BE2C (cell line): ENCODE results near the gene CCDC57.

Source experiments
- DNase-seq: peaks from one replicate; pipeline ENCODE4 v3.0.0-alpha.2; 2020
- H3K27me3 ChIP-seq: fragments of 250-450 bp; sonication (Bioruptor Pico); 2 replicates; pipeline ENCODE4 v1.5.1; 2020; ENCODE audit warnings: mild to moderate bottlenecking
- H3K36me3 ChIP-seq: fragments of 250-450 bp; sonication (Bioruptor Pico); 2 replicates; pipeline ENCODE4 v1.5.1; 2020; ENCODE audit warnings: mild to moderate bottlenecking
- H3K4me1 ChIP-seq: fragments of 250-450 bp; sonication (Bioruptor Pico); 2 replicates; pipeline ENCODE4 v1.5.1; 2020
- H3K4me3 ChIP-seq: 2 replicates; pipeline ENCODE4 v1.5.1; 2011; ENCODE audit warnings: low read depth, low read length
- H3K9me3 ChIP-seq: fragments of 250-450 bp; sonication (Bioruptor Pico); 2 replicates; pipeline ENCODE4 v1.5.1; 2020
- TF ChIP-seq, protein P1 (sequence below): IDR thresholded peaks from 2 replicates; pipeline ENCODE4 v1.5.1; 2012; ENCODE audit warnings: mild to moderate bottlenecking, low read depth, low read length

Gene CCDC57

DNA sequence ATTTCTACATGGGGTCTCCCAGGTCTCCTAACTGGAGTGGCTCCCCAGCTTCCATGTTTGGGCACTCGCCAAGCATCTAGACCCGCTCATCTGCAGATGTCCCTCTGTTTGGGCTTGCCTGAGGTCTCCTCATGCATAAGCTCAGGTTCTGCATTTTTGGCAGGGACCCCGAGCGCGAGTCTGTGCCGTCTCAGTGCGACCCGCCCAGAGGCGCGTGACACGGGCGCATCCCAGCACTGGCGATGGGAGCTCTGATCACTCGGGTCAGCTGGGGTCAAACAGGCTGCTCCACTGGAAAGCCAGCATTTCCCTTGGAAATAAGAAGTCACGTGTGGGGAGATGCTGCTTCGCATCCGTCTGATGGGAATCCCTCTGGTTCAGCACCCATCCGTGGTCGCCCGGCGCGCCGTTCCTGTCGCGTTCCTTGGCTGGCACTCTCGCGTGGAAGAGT is 57.7 kb downstream of the CCDC57 start:
- TF ChIP-seq, protein P1, sequence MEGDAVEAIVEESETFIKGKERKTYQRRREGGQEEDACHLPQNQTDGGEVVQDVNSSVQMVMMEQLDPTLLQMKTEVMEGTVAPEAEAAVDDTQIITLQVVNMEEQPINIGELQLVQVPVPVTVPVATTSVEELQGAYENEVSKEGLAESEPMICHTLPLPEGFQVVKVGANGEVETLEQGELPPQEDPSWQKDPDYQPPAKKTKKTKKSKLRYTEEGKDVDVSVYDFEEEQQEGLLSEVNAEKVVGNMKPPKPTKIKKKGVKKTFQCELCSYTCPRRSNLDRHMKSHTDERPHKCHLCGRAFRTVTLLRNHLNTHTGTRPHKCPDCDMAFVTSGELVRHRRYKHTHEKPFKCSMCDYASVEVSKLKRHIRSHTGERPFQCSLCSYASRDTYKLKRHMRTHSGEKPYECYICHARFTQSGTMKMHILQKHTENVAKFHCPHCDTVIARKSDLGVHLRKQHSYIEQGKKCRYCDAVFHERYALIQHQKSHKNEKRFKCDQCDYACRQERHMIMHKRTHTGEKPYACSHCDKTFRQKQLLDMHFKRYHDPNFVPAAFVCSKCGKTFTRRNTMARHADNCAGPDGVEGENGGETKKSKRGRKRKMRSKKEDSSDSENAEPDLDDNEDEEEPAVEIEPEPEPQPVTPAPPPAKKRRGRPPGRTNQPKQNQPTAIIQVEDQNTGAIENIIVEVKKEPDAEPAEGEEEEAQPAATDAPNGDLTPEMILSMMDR: no peak
- no peak overlapping the region for H3K4me3 ChIP-seq

DNA sequence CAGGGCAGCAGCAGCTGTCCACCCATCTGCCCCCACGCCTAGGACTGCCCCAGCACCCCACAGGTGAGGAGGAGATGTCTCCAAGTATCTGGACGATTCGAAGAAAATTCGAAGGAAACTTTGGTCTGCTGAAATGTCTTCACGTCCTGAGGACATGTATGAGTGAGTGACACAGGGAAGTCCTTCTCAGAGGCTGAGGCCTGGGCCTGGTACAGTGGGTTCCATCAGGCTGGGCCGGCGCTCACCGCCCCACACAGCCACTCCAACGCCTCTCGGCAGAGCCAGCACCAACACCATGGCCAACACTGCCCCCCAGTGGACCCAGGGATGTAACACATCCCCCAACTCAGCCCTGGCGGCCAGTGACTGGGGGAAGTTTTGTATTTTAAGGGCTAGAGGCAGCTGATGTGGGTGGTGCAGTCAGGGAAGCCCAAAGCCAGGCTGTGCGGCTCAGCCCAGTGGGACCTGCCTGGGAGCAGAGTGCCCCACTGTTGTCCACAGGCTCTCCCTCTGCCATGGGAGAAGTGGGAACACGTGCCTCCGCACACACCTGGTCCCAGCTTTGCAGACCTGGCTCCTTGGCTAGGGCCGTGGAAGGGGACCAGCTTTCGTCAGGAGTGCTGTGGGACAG is 58.8 kb downstream of the CCDC57 start:
- Histone ChIP-seq H3K27me3 (no peaks in the 10 kb centered on the region), H3K36me3 (peaks cover 4% of the 10 kb centered on the region; the same call in 1 of the 2 replicates), H3K4me1 (no peaks in the 10 kb centered on the region), H3K4me3 (no peak overlapping the region), H3K9me3 (no peaks in the 10 kb centered on the region)
- TF ChIP-seq, protein P1: peak; percentile 92
- DNase-seq: peak; percentile 87

More for the DNA sequence above, 57.7 kb downstream of the CCDC57 start:
- Histone ChIP-seq H3K4me1 (no peaks in the 10 kb centered on the region), H3K9me3 (no peaks in the 10 kb centered on the region), H3K27me3 (no peaks in the 10 kb centered on the region), H3K36me3 (peaks cover 4% of the 10 kb centered on the region; the same call in 1 of the 2 replicates)
- no peak for DNase-seq

DNA sequence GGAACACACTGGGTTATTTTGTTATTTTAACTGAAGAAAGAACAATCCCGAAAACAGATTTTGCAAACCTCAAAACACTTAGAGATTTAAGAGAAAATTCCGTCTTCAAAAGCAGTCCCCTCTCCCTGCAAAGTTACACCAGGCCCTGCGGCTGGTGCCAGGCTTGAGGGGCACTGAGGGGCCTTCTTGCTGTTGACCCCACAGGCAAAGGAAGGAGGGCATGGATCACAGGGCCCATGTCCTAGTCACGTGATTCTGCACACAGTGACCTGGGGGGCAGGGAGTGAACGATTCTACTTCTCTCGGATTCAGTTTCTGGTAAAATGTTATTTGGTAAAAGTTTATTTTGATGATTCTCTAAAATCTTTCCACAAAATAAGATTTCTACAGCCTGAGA is 59.3 kb downstream of the CCDC57 start:
- Histone ChIP-seq H3K27me3 (no peaks in the 10 kb centered on the region), H3K36me3 (peaks cover 4% of the 10 kb centered on the region; the same call in 1 of the 2 replicates), H3K4me1 (no peaks in the 10 kb centered on the region), H3K4me3 (no peak overlapping the region), H3K9me3 (no peaks in the 10 kb centered on the region)
- no peak for DNase-seq
- TF ChIP-seq, protein P1: no peak

DNA sequence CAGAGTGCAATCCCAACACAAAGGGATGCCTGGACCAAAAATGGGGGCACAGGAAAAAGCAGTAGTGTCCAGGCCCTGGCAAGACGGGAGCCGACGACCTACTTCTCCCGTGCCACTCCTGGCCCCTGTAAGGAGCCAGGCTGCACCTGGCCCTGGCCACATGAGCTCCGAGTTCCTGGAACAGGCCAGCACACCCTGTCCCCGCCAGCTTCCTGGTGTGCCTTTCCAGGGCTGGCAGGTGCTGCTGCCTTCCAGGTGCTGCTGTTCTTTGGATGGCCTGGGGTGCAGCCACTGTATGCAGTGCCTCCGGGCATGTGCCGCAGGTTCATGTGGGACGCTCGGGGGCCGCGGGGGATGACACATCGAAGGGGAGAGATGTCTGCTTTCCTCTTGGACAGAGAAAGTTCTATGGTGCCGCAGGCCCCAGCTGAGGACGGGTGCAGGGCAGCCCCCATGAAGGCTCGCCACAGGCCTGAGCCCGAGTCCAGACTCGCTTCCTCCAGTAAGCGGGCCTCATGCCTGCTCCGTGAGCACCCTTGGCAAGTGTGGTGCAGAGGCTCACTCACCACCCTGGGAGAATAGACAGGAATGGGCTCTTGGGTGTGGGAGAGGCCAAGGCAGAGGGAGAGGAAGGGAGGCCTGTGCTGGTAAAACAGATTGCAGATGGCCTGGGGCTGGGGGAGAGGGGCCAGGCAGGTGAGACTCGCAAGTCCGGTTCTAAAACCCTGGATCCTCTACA is 59.9 kb downstream of the CCDC57 start:
- DNase-seq: no peak
- TF ChIP-seq, protein P1: no peak
- Histone ChIP-seq H3K36me3 (peaks cover 4% of the 10 kb centered on the region; the same call in 1 of the 2 replicates), H3K27me3 (no peaks in the 10 kb centered on the region), H3K4me3 (no peak overlapping the region), H3K9me3 (no peaks in the 10 kb centered on the region), H3K4me1 (no peaks in the 10 kb centered on the region)

DNA sequence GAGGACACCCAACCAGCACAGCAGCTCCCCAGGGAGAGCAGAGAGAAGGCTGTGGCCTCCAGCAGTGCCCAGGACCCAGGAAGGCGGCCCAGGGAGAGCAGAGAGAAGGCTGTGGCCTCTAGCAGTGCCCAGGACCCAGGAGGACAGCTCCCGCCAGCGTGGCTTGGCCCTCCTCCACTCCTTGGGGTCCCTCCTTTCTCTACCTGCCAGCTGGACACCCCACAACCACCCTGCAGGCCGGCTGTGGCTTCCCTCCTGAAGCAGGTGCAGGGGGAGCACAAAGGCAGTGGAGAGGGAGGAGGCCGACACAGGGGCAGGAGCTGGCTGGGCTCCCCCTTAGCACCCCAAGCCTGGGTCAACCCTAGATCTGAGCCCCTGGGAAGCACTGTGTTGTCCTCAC is 60.5 kb downstream of the CCDC57 start:
- no peaks in the 10 kb centered on the region; the same call in 1 of the 2 replicates for H3K36me3 ChIP-seq
- H3K4me1 ChIP-seq: no peaks in the 10 kb centered on the region
- no peak for DNase-seq
- TF ChIP-seq, protein P1: no peak
- H3K9me3 ChIP-seq: no peaks in the 10 kb centered on the region
- no peak overlapping the region for H3K4me3 ChIP-seq
- no peaks in the 10 kb centered on the region for H3K27me3 ChIP-seq
